ENCODE measurements around the gene ZRANB1. TPM values are rescaled to one million over a fixed set of nuclear protein-coding genes. Genes with fewer than 3 reads are reported as not detected.
A peak's percentile ranks its signal among the peaks of the same experiment; 100 is the strongest.

The ZRANB1 gene
- total and polyA plus RNA-seq, 2 experiments from 2014 or later: 4.2 to 26.7 TPM

- peak; percentile 95 for ATAC-seq
- Mint-ChIP-seq H3K4me3 (peak overlapping the region; percentile 96), H3K27ac (peak overlapping the region; percentile 96), H3K4me1 (peaks cover 19% of the 10 kb centered on the region), H3K9me3 (no peaks in the 10 kb centered on the region; the same call in 2 of the 3 replicates), H3K27me3 (ENCODE audit: insufficient read depth, low read depth, poor library complexity) (peaks cover 12% of the 10 kb centered on the region), H3K36me3 (ENCODE audit: low read depth) (no peaks in the 10 kb centered on the region; the same call in 2 of the 3 replicates)
- Histone ChIP-seq H3K9me2 (ENCODE audit: insufficient read depth) (no peaks in the 10 kb centered on the region), H4K20me1 (replicated peaks; ENCODE audit: insufficient read depth) (peaks cover 33% of the 10 kb centered on the region), H3K4me2 (peak overlapping the region; percentile 93), H3K27me3 (ENCODE audit: insufficient read depth) (no peaks in the 10 kb centered on the region), H3K4me1 (ENCODE audit: insufficient read depth) (peaks cover 19% of the 10 kb centered on the region), H3F3A (replicated peaks; ENCODE audit: low read depth) (peaks cover 14% of the 10 kb centered on the region; the same call in 1 of the 2 replicates), H3K79me2 (replicated peaks; ENCODE audit: insufficient read depth) (peaks cover 45% of the 10 kb centered on the region), H3K4me3 (peak overlapping the region; percentile 97), H2AFZ (peak overlapping the region; percentile 92), H3K36me3 (ENCODE audit: insufficient read depth) (no peaks in the 10 kb centered on the region), H3K27ac (ENCODE audit: low read depth) (peak overlapping the region; percentile 90)
- peak; percentile 98 for DNase-seq (ENCODE audit: low spot score)
- TF ChIP-seq CTCF (conservative IDR thresholded peaks at IDR 0.05; ENCODE audit: low read depth in 2 of 2) (no peak), POLR2AphosphoS5 (IDR thresholded peaks at IDR 0.05; ENCODE audit: low read depth) (peak; percentile 98), ETS1 (IDR thresholded peaks at IDR 0.05) (peak; percentile 74; the same call in 1 of the 2 replicates), CREB1 (CRISPR knock-in tag; IDR thresholded peaks at IDR 0.05; ENCODE audit: low read depth) (peak; percentile 96)
These were observed 25.1 kb upstream of the ZRANB1 start for GRCh38 chr10:124916585-124917427.

GRCh38 chr10:124917428-124918190, 24.3 kb upstream of the ZRANB1 start:
- TF ChIP-seq POLR2AphosphoS5 (IDR thresholded peaks at IDR 0.05; ENCODE audit: low read depth) (no peak), CTCF (conservative IDR thresholded peaks at IDR 0.05; ENCODE audit: low read depth in 2 of 2) (no peak), ETS1 (IDR thresholded peaks at IDR 0.05) (no peak), NANOG (IDR thresholded peaks at IDR 0.05; ENCODE audit: borderline replicate concordance) (no peak), JUNB (IDR thresholded peaks at IDR 0.05; ENCODE audit: unreplicated experiment) (no peak)
- Mint-ChIP-seq H3K36me3 (ENCODE audit: low read depth) (no peaks in the 10 kb centered on the region; the same call in 2 of the 3 replicates), H3K27ac (peak overlapping the region; percentile 97), H3K9me3 (no peaks in the 10 kb centered on the region; the same call in 2 of the 3 replicates), H3K27me3 (ENCODE audit: insufficient read depth, low read depth, poor library complexity) (peaks cover 11% of the 10 kb centered on the region), H3K4me1 (peaks cover 19% of the 10 kb centered on the region), H3K4me3 (peak overlapping the region; percentile 98)
- peaks cover 35% of the 10 kb centered on the region for H4K20me1 ChIP-seq (replicated peaks; ENCODE audit: insufficient read depth)
- peak overlapping the region; percentile 97 for H3K4me3 ChIP-seq
- peaks cover 19% of the 10 kb centered on the region for H3K4me1 ChIP-seq (ENCODE audit: insufficient read depth)
- H3K36me3 ChIP-seq (ENCODE audit: insufficient read depth): peaks cover 3% of the 10 kb centered on the region; the same call in 1 of the 2 replicates
- peak overlapping the region; percentile 98 for H3K27ac ChIP-seq (ENCODE audit: low read depth)
- H3K4me2 ChIP-seq: peak overlapping the region; percentile 98
- DNase-seq (ENCODE audit: low spot score) (peak; percentile 62), ATAC-seq (peak; percentile 4; the same call in 2 of the 3 replicates)
- no peaks in the 10 kb centered on the region for H3K27me3 ChIP-seq (ENCODE audit: insufficient read depth)
- H3F3A ChIP-seq (replicated peaks; ENCODE audit: low read depth): peaks cover 14% of the 10 kb centered on the region; the same call in 1 of the 2 replicates
- H2AFZ ChIP-seq: peak overlapping the region; percentile 82
- peaks cover 53% of the 10 kb centered on the region for H3K79me2 ChIP-seq (replicated peaks; ENCODE audit: insufficient read depth)
- H3K9me2 ChIP-seq (ENCODE audit: insufficient read depth): no peaks in the 10 kb centered on the region
